COR-L47 (cell line): ENCODE data around the gene TIMMDC1.
"Not testable (repeated sequence)": the region's sequence is repeated elsewhere in the genome, so short reads cannot be mapped to it uniquely, and the experiment has no call there.

Source experiments
- DNase-seq: peaks from one replicate; lab custom pipeline; 2025; lab: John Stamatoyannopoulos, UW

The TIMMDC1 gene

DNA sequence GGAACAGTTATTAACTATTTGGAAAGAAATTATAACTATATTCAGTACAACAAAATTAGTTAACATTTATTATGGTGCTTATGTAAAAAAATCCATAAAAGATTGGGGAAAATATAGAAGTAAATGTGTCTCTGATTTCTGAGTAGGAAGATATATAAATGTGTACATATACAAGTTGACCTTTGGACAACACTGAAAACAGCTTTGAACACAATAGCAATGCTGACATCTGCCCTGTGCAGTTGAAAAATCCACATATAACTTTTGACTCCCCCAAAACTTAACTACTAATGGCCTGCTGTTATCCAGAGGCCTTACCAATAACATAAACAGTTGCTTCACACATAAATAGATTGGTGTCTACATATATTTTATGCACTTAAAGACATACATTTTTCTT, 12.3 kb downstream of the TIMMDC1 start:
- no peak for DNase-seq

DNA sequence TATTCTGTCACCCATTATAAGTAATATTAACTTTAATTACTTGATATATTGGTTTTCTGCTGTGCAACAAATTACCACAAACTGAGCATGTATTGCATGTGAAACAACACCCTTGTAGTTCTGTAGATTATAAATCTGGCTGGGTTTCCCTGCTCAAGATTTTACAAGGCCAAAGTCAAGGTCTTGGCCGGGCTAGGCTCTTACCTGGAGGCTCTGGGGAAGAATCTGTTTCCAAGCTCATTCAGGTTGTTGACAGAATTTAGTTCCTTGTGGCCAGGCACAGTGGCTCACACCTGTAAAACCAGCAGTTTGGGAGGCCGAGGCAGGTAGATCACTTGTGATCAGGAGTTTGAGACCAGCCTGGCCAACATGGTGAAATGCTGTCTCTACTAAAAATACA, 16.3 kb downstream of the TIMMDC1 start:
- DNase-seq = no peak

DNA sequence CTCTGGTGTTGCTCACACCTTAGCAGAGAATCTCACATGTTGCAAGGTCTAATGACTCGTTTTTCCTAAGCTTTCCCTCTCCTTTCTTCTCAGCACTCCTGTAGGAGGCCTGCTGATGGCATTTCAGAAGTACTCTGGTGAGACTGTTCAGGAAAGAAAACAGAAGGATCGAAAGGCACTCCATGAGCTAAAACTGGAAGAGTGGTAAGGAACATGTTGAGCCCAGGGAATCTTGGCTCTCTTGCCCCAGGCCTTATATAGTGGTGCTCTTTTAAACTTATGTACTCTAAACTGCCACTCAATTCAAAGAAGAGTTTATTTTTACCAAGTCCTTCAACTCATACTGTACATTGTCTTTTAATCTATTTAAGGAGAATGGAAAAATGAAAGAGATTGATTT, 18.8 kb downstream of the TIMMDC1 start:
- no peak for DNase-seq

DNA sequence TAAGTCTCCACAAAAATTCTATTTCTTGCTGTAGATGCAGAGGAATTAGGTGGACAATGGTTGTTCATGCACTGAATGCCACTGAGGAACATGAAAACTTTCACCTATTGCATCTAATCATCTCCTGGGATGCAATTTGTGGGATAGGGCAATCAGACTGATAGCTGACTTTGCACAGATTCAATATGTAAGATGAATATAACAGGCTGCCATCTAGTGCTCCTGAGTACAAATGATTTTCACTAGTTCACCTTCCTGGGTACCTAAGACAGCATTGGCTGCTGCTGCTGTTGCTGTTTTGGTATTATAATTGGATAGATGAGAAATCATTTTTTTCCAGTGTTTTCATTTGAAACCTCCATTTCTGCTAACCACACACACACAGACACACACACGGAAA, 19.7 kb downstream of the TIMMDC1 start:
- no peak for DNase-seq

DNA sequence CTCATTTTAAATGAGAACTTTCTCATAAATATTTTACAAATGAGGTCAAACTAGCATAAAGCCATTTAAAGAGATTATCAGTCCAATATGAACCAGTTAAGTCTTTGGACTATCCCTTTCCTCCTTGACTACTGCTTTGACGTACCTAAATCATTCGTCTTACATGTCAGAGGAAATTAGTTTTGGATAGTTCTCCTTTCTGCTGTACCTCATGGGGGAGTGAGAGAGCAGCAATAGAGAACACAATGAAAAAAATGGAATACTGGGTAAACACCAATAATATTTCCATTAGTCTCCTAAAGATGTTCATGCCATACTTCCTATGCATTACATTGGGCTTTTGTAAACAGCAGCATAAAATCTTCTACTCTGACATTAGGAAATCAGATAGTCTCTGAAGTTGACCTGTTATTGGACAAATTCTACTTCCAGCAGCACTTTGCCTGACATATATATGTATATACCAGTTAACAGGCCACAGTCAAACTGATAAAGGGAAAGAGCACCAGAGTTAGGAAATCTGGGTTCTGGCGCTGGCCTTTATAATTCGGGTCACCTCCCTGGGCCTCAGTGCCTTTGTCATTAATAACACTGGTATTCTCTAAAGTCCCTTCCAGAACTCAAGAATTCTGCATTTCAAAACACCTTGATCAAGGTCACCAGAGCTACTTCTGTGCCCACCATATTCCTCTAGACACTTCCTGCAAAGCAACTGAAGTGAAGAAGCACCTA, 26.8 kb downstream of the TIMMDC1 start:
- DNase-seq = no peak

DNA sequence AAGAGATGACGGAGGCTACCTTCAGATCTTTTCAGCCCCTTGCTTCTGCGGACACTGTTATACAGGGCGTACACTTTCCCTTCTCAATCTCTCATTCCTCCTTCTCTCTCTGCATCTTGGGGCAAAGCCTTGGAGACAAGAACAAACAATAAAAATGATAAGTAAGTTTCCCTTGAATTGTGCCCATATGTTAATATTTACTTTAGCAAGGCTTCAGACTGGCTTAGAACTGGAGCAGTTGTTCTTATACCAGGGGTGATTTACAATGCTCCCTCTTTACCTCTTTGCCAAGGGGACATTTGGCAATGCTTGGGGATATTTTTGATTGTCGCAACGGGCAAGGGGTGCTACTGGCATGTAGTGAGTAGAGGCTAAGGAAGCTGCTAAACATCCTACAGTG, 29.4 kb downstream of the TIMMDC1 start:
- no peak for DNase-seq

DNA sequence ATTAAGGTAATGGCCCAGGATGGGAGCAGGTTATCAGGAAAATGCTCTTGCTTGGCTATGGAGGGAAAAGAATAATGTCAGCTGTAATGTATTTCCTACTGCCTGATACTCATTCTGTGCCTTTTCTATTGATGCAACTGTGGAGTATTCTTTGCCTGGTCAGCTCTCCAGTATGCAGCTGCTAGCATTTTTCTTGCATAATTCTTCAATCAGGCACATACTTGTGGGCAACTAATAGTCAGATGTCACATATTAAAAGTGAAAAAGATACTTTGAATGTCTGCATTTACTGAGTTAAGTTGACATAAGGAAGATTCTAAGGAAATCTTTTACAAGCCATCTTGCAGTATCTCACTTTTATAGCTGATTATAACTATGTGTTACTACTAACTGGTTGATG, 31.5 kb downstream of the TIMMDC1 start:
- DNase-seq = no peak

DNA sequence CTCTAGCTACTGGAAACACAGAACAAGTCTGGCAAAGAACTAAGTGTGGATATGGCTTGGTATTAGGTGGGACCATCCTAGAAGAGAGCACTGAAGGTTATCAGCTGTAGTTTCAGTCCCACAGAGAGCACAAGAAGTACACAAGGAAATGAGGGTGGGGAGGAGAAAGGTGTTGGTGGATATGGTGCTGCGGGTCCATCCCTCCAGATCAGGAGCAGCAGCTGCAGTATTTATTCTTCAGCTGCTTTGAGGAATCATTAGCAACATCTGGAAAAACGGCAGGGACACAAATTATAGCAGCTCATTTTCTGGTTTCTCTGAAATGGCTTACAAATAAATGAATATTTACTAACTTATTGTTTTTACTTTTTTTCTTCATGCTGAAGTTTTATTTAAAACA, 32.1 kb downstream of the TIMMDC1 start:
- DNase-seq = no peak

DNA sequence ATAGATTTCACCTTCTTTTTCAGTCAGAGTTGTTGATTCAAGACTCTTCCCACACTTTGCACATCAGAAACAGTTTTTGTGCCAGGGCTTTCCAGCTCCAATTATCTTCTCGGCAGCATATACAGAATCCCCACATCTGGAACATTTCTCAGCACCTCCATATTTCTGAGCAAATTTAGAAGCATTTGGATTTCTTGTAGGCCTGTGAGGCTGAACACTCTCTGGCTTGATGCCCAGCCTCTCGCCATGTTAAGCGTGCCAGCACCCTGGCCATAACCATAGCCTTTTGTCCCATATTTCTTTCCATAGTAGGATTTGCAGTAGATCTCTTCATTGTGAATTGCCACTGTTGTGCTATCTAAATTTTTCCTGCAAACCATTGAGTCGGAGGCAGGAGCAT, 32.8 kb downstream of the TIMMDC1 start:
- no peak for DNase-seq

DNA sequence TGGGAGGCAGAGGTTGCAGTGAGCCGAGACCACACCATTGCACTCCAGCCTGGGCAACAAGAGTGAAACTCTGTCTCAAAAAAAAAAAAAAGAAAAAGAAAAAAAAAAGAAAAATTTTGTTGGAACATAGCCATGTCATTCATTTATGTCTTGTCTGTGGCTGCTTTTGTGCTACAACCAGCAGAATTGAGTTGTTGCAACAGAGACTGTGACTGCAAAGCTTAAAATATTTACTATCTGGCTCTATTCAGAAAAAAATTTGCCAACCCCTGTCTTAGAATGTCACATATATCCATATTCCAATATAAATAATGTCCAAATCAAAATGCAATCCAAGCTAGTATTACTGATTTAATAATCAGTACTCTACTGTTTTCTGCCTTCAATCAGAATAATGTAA, 35.9 kb downstream of the TIMMDC1 start:
- no peak for DNase-seq

DNA sequence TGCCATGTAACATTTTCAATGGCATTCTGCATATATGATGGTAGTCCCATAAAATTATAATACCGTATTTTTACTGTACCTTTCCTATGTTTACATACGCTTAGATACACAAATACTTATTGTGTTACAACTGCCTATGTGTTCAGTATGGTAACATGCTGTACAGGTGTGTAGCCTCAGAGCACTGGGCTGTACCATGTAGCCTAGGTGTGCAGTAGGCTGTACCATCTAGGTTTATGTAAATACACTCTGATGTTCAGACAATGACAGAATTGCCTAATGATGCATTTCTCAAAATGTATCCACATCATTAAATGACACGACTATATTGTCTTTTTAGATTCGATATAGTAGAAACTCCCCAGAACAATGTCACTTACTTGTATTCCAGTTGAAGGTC, 38.4 kb downstream of the TIMMDC1 start:
- DNase-seq = no peak

DNA sequence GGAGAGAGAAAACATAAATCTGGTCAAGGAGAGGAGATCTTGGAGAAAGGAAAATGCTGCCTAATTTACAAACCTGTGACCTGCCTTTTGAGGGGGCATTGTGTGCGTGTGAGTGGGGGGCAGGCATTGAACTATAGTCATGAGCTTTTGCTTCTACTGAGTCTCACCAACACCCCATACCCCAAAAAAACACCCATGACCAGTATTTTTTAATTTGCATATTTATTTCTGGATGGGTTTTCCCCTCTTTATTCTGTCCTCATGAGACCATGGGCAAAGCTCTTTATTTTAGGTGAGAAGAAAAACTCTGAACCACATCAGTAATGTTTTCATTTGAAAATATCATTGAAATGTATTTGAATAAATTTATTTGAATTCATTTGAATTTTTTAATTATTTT, 40.4 kb downstream of the TIMMDC1 start:
- DNase-seq = no peak

DNA sequence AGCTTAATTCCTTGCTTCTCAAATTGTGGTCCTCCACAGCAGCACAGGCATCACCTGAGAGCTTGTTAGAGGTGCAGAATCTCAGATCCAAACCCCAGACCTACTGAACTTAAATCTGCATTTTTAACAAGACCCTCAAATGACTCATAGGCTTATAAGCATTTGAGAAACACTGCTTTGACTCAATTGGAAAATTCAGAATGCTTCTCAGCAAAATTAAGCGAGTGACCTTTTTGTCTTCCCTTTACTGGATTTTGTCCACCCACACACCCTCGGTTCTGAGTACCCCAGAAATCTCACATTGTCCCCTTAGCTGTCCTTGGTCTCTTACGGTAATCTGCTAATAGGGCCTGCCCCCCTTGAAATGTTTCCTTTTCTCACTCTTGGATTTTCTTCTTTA, 43.2 kb downstream of the TIMMDC1 start:
- no peak for DNase-seq

DNA sequence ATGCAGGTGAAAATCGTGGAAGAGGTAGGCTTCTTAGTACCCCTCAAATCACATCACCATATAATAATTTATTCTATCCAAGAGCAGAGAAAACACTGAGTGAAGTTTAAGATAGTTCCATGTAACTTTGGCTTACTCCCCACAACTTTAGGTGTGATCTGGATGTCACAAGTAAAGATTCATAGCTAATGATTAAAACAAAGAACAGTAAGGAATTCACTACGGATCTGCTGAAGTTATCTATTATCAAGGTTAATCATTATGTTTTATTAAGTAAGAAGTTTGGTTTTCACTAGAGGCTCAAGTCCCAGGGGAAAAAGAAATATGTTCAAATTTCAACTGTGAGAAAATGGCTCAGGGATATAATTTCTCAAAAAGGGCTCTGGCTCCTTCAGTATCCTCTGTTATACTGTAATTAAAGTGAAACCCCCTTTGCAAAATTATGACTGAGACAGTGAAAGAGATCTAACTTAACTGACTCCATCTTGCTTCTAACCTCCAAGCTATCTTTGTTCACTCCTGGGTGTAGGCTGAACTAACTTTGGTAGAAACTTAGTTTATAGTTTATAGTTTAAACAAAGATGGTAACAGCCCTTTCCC, 43.9 kb downstream of the TIMMDC1 start:
- no peak for DNase-seq

DNA sequence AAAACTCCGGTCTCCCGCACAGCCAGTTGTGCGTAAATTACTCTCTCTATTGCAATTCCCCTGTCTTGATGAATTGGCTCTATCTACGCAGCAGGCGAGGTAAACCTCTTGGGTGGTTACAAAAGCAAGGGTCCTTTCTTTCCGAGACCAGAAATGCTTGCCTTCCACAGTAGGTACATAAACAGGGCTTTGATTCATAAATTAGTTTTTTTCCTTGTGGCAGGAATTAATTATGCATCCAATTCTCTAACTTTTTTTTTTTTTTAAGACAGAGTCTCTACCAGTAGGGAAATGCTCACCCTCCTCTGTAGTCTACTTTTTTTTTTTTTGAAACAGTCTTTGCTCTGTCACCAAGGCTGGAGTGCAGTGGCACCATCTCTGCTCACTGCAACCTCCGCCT, 44.8 kb downstream of the TIMMDC1 start:
- DNase-seq = no peak

DNA sequence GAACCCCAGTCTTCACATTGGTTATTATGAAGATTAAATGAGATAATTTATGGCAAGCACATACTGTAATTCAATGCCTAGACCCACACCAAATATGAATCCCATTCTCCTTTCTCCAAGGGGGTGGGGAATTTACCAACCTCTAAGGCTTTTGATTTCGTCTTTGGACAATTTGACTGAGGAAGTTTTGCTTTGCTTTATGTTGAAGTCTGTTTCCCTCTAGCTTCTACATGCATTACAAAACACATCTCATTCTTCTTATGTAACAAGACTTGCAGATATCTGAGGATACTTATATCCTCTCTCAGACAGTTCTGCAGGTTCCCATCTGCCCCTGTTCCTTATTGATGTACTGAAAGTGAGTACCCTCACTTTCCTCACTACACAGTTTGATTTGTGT, 48.9 kb downstream of the TIMMDC1 start:
- DNase-seq = no peak

DNA sequence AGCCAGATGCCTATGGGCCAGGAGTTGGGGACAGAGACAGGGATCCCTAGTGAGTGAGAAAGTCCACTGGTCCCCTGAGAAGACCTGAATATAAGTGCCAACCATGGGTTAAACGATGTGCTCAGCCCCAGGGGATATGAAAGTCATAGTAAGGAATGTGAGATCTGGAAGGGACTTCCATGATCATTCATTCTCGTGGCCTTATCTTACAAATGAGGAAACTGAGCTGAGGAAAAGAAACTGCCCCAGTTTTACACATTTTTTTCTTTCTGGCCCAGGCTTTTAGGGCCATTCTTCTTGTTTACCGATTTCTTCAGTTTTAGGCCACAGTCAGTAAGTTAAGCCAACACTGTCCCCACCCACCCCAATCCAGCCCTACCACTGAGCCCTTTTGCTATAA, 50.0 kb downstream of the TIMMDC1 start:
- no peak for DNase-seq

DNA sequence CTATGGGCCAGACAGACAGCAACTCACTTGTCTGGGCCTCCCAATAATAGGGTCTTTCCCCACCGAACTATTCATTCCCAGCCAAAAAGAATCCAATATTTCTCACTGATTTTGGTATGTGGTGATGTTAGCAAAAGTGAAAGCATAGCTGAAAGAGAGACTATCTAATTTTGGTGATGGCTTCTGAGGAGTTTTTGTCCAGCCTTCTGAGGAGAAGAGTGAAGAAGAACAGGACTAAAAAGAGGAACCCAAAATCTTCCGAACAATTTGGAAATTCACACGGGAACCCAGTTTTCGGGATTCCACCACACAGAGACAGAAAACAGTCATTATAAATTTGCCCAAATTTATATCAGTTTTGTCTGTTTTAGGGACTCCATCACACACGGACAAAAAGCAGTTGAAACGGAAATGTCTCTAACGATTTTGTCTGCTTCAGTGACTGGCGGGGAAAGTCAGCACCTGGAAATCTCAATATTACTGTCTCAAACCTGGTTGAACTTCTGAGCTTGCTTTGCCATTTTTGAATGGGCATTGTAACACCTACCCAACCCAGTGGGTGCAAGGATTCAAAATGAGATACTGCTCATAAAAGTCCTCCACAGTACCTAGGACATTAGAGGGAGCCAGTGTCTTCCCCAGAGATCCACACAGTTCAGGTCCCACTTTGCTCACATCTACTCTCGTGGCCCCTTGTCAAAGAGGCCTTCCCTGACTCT, 52.0 kb downstream of the TIMMDC1 start:
- DNase-seq = no peak

DNA sequence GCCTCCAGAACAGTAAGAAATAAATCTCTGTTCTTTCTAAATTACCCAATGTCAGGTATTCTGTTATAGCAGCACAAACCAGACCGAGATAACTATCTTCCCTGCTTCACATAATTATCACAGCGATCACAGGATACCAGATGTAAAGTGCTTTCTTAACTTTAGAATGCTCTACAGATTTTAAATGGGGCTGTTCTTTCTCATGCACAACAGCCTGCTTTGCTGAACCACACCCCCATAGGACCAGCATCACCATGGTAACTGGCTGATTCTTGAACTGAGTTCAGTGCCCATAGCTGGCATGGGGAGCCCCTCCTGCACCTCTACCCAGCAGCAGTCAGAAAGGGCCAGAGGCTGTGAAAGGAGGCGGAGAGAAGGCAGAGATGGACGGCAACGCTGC, 53.3 kb downstream of the TIMMDC1 start:
- no peak for DNase-seq

DNA sequence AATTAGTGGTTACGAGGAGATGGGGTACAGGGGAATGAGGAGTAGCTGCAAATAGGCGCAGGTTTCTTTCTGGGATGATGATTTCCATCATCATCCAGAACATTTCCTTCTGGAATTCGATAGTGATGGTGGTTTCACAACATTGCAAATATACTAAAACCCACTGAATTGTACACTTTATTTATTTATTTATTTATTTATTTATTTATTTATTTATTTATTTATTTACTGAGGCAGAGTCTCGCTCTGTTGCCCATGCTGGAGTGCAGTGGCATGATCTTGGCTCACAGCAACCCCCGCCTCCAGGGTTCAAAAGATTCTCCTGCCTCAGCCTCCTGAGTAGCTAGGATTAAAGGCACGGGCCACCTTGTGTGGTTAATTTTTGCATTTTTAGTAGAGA, 54.6 kb downstream of the TIMMDC1 start:
- DNase-seq = not testable (repeated sequence)

DNA sequence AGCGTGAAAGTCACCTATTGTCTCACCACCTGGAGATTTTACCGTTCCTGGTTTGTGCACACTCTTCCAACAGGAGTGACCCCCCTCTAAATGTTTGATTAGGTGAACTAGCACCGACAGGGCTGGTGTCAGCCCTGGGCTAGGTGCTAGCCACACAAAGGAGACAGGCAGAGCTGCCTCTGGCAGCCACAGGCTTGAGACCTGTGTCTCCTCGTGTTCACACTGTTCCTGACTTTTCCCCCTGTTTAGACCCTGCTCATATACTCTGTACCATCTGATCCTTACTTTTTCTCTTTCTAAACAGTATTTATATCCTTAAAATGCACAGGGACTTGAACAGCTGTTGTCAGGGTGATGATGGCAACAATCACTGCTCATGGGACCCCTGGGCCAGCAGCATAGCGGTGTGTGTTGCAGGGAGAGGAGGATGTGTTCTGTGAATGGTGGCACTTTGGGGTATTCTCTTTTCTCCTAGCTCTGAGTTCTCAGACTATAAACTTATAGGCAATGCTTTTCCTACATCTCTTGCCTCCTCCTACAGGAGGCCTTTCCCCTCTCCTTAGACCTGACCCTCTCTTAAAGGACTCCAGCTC, 55.6 kb downstream of the TIMMDC1 start:
- DNase-seq = no peak

DNA sequence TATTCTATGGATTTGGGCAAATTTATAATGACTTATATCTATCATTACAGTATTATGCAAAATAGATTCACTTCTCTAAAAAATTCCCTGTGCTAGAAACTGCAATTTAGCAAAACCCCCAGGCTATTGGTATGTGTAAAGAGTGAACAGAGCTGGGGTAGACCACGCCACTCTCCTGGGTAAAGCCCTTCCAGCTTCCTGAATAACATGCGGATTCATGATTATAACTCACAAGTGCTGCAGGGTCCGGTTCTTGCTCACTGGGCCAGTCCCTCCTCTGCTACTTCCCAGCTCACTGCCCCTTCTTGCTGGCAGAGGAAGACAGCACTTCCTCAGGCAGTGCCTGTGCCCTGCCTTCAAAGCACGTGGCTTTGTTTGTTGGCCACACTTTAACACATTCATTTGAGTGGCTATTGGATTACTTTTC, 57.0 kb downstream of the TIMMDC1 start:
- DNase-seq = no peak

DNA sequence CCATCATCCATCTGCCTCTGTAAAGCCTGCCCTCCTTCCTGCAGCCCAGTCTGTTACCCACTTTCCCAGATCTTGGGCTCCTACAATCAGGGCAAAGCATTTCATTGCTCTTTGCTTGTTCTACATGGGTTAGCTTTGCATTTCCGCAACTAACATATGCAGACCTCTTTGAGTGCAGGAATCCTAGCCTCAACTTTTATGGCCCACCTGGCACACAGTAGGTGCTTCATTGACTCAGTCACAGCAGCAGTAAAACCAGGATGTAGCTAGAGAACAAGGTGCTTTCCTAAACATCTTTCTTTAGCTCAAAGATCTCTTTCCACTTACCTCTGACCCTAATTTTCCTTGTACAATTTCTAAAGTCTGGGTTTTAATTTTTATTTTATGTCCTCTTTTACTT, 57.6 kb downstream of the TIMMDC1 start:
- DNase-seq = no peak
